Uterus (tissue), 4 donors: ENCODE measurements around the gene ZNF438. TPM values are rescaled to one million over a fixed set of nuclear protein-coding genes. Genes with fewer than 3 reads are reported as not detected.
A peak's percentile ranks its signal among the peaks of the same experiment; 100 is the strongest.

ENCODE experiments used
- DNase-seq, 2 donors: peaks; one replicate each; pipeline ENCODE4 v3.0.0-alpha.2; 2019 to 2020
- H3K27ac ChIP-seq, 2 donors: fragments of 200-600 bp; sonication (generic); 1 replicate in 1 of 2; 2 replicates in 1 of 2; pipeline ENCODE4 v1.5.1; 2016 to 2018
- H3K27me3 ChIP-seq, 2 donors: fragments of 200-600 bp; sonication (generic); one replicate each; pipeline ENCODE4 v1.5.1; 2018 to 2019; ENCODE audit warnings: control low read depth in 1 of 2
- H3K36me3 ChIP-seq, 2 donors: fragments of 200-600 bp; sonication (generic); one replicate each; pipeline ENCODE4 v1.5.1; 2019; ENCODE audit warnings: control low read depth in 1 of 2
- H3K4me1 ChIP-seq, 2 donors: fragments of 200-600 bp; sonication (generic); one replicate each; pipeline ENCODE4 v1.5.1; 2018 to 2019; ENCODE audit warnings: control low read depth in 1 of 2
- H3K4me3 ChIP-seq, 2 donors: fragments of 200-600 bp; sonication (generic); 1 replicate in 1 of 2; 2 replicates in 1 of 2; pipeline ENCODE4 v1.5.1; 2018 to 2019; ENCODE audit warnings: mild to moderate bottlenecking in 1 of 2
- H3K9me3 ChIP-seq, 2 donors: fragments of 200-600 bp; sonication (generic); one replicate each; pipeline ENCODE4 v1.5.1; 2019; ENCODE audit warnings: control low read depth in 1 of 2
- CTCF ChIP-seq, 4 experiments: fragments of 200-600 bp in 2 of 4; fragments of 450-650 bp in 2 of 4; sonication (generic) in 2 of 4; IDR thresholded peaks; one replicate each; pipeline ENCODE4 v1.5.1; 2016 to 2019; ENCODE audit warnings: antibody characterized with exemption in 4 of 4, mild to moderate bottlenecking in 2 of 4, moderate library complexity in 1 of 4
- POLR2A ChIP-seq, 2 donors: fragments of 450-650 bp; IDR thresholded peaks; one replicate each; pipeline ENCODE4 v1.6.1; 2016; ENCODE audit warnings: antibody characterized with exemption in 2 of 2, mild to moderate bottlenecking in 1 of 2, moderate library complexity in 1 of 2
- intact Hi-C: fragments of 100-400 bp; cut with DNase I; formaldehyde crosslinking; loops from one replicate; pipeline ENCODE4 v1.15.1; 2023; ENCODE audit warnings: low total_unique reads
- total RNA-seq, 4 donors: library from RNA; depleted of rRNA in 3 of 4; stranded (reverse); fragments of >200 nt in 3 of 4; gene quantifications; one replicate each; pipeline versions ENCODE4 v1.1.0 to v1.2.4, GENCODE V29; 2014 to 2023
- donor health status: DM: yes; HTN: yes; CAD: no.

Gene ZNF438
- total RNA-seq, 4 donors from 2014 or later: 5.8 to 24.6 (median 18.4) TPM

DNA sequence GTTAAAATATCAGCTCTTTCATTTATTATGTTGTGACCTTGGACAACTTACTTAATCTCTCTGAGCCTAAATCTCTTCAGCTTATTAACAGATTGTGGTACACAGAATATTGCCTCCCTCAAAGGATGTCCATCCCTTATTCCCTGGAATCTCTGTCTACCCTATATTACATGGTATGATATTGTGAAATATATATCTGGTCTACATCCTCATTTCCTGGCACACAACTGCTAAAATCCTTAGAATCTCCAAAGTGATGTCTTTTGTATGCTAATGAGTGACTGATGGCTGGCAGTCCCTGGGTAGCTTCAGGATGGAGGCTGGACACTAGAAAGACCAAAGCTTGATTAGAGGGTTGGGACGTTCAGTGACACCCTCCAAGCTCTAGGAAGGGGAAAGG lies 25.8 kb downstream of the ZNF438 start:
- Histone ChIP-seq H3K27ac (peak overlapping the region in 1 of 2 donors; percentile 70), H3K4me1 (no peaks in the 10 kb centered on the region), H3K36me3 (no peaks in the 10 kb centered on the region), H3K4me3 (no peak overlapping the region), H3K27me3 (no peaks in the 10 kb centered on the region), H3K9me3 (no peaks in the 10 kb centered on the region)
- TF ChIP-seq POLR2A (IDR thresholded peaks at IDR 0.05) (no peak), CTCF (IDR thresholded peaks at IDR 0.05) (no peak)
- DNase-seq: no peak
- intact Hi-C loops: no loop called here

DNA sequence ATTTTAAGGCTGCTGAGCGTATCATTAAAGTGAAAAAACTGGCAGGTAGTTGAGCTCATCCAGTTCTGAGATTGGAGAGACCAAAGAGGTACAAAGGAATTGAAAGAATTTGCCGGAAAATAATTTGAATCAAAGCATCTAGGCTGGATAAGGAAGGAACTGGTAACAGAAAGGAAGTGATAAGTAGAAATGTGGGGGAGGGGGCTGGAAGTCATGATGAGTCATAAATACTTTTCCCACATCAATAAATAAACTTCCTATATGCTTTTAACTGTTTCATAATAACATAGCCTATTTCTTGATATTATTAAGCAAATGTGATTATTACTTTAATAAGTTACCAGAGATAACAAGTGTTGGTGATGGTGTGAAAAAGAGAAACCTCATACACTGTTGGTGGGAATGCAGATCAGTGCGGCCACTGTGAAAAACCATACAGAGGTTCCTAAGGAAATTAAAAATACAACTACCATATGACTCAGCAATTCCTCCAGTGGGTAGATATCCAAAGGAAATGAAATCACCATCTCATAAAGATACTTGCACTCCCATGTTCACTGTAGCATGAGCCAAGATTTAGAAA lies 27.0 kb downstream of the ZNF438 start:
- TF ChIP-seq CTCF (IDR thresholded peaks at IDR 0.05): no peak
- no peak for TF ChIP-seq POLR2A (IDR thresholded peaks at IDR 0.05)
- DNase-seq: no peak
- intact Hi-C loops: no loop called here
- Histone ChIP-seq H3K9me3 (no peaks in the 10 kb centered on the region), H3K27me3 (no peaks in the 10 kb centered on the region), H3K36me3 (no peaks in the 10 kb centered on the region), H3K4me3 (no peak overlapping the region), H3K4me1 (no peaks in the 10 kb centered on the region), H3K27ac (peak overlapping the region; percentile 2 to 47)

- TF ChIP-seq POLR2A (IDR thresholded peaks at IDR 0.05): no peak
- TF ChIP-seq CTCF (IDR thresholded peaks at IDR 0.05): no peak
- Histone ChIP-seq H3K36me3 (no peaks in the 10 kb centered on the region), H3K27ac (no peak overlapping the region), H3K27me3 (no peaks in the 10 kb centered on the region), H3K4me3 (no peak overlapping the region), H3K4me1 (no peaks in the 10 kb centered on the region), H3K9me3 (no peaks in the 10 kb centered on the region)
- no peak for DNase-seq
- intact Hi-C loops: no loop called here
Measured at GRCh38 chr10:31001740-31002139, 29.9 kb downstream of the ZNF438 start.

GRCh38 chr10:31000867-31001266 lies 30.8 kb downstream of the ZNF438 start:
- no peak for TF ChIP-seq POLR2A (IDR thresholded peaks at IDR 0.05)
- no peaks in the 10 kb centered on the region for H3K4me1 ChIP-seq
- H3K9me3 ChIP-seq: no peaks in the 10 kb centered on the region
- no peak overlapping the region for H3K27ac ChIP-seq
- H3K27me3 ChIP-seq: no peaks in the 10 kb centered on the region
- no peak overlapping the region for H3K4me3 ChIP-seq
- H3K36me3 ChIP-seq: no peaks in the 10 kb centered on the region
- intact Hi-C loops: no loop called here
- no peak for DNase-seq

- no peak overlapping the region for H3K27ac ChIP-seq
Measured at GRCh38 chr10:31000071-31000782, 31.4 kb downstream of the ZNF438 start.

More at GRCh38 chr10:31000071-31000782, 31.4 kb downstream of the ZNF438 start:
- intact Hi-C loops: no loop called here
- DNase-seq: no peak
- Histone ChIP-seq H3K4me3 (no peak overlapping the region), H3K36me3 (no peaks in the 10 kb centered on the region), H3K4me1 (no peaks in the 10 kb centered on the region), H3K27me3 (no peaks in the 10 kb centered on the region), H3K9me3 (no peaks in the 10 kb centered on the region)
- TF ChIP-seq CTCF (IDR thresholded peaks at IDR 0.05): no peak
- no peak for TF ChIP-seq POLR2A (IDR thresholded peaks at IDR 0.05)
